ENCODE results near the gene LIPH. TPM values are rescaled to one million over a fixed set of nuclear protein-coding genes. Genes with fewer than 3 reads are reported as not detected.
"Not testable (repeated sequence)": the region's sequence is repeated elsewhere in the genome, so short reads cannot be mapped to it uniquely, and the experiment has no call there.

Gene LIPH
- total RNA-seq, 1 donor = not detected

- no peak for DNase-seq (ENCODE audit: insufficient read length, low spot score, missing footprints)
- Histone ChIP-seq H3K79me2 (ENCODE audit: insufficient read depth, low read length) (peaks cover 13% of the 10 kb centered on the region), H3K27ac (ENCODE audit: low read depth, low read length) (no peak overlapping the region), H3K4me2 (ENCODE audit: insufficient read depth, low read length) (no peak overlapping the region), H2AFZ (ENCODE audit: low read length) (no peak overlapping the region), H3K4me1 (ENCODE audit: insufficient read depth, low read length) (peaks cover 14% of the 10 kb centered on the region), H3K36me3 (ENCODE audit: insufficient read depth, low read length) (no peaks in the 10 kb centered on the region), H4K20me1 (ENCODE audit: insufficient read depth, low read length) (no peaks in the 10 kb centered on the region), H3K4me3 (ENCODE audit: insufficient read depth, low read length) (no peak overlapping the region), H3K27me3 (ENCODE audit: insufficient read depth, low read length) (no peaks in the 10 kb centered on the region), H3K9me3 (ENCODE audit: low read depth, low read length) (no peaks in the 10 kb centered on the region)
- TF ChIP-seq CTCF (IDR thresholded peaks at IDR 0.05; ENCODE audit: extremely low read depth, low read depth, low read length) = no peak
Measured at GRCh38 chr3:185582871-185583270, 30.5 kb upstream of the LIPH start.

GRCh38 chr3:185582236-185582635 is 29.8 kb upstream of the LIPH start:
- Histone ChIP-seq H2AFZ (ENCODE audit: low read length) (no peak overlapping the region), H3K4me3 (ENCODE audit: insufficient read depth, low read length) (no peak overlapping the region), H3K9me3 (ENCODE audit: low read depth, low read length) (no peaks in the 10 kb centered on the region), H3K27ac (ENCODE audit: low read depth, low read length) (no peak overlapping the region), H3K27me3 (ENCODE audit: insufficient read depth, low read length) (no peaks in the 10 kb centered on the region), H4K20me1 (ENCODE audit: insufficient read depth, low read length) (no peaks in the 10 kb centered on the region), H3K4me2 (ENCODE audit: insufficient read depth, low read length) (no peak overlapping the region), H3K4me1 (ENCODE audit: insufficient read depth, low read length) (peaks cover 12% of the 10 kb centered on the region), H3K36me3 (ENCODE audit: insufficient read depth, low read length) (no peaks in the 10 kb centered on the region), H3K79me2 (ENCODE audit: insufficient read depth, low read length) (peaks cover 11% of the 10 kb centered on the region)
- no peak for DNase-seq (ENCODE audit: insufficient read length, low spot score, missing footprints)
- no peak for TF ChIP-seq CTCF (IDR thresholded peaks at IDR 0.05; ENCODE audit: extremely low read depth, low read depth, low read length)

- not testable (repeated sequence) for H4K20me1 ChIP-seq (ENCODE audit: insufficient read depth, low read length); H2AFZ ChIP-seq (ENCODE audit: low read length); H3K4me1 ChIP-seq (ENCODE audit: insufficient read depth, low read length); H3K27ac ChIP-seq (ENCODE audit: low read depth, low read length); H3K4me3 ChIP-seq (ENCODE audit: insufficient read depth, low read length); H3K79me2 ChIP-seq (ENCODE audit: insufficient read depth, low read length); H3K9me3 ChIP-seq (ENCODE audit: low read depth, low read length); H3K4me2 ChIP-seq (ENCODE audit: insufficient read depth, low read length); H3K27me3 ChIP-seq (ENCODE audit: insufficient read depth, low read length); H3K36me3 ChIP-seq (ENCODE audit: insufficient read depth, low read length)
- peak; percentile 41 for DNase-seq (ENCODE audit: insufficient read length, low spot score, missing footprints)
- peak; percentile 57 for TF ChIP-seq CTCF (IDR thresholded peaks at IDR 0.05; ENCODE audit: extremely low read depth, low read depth, low read length)
Measured at GRCh38 chr3:185575108-185575869, 22.9 kb upstream of the LIPH start.

- H3K4me3 ChIP-seq (ENCODE audit: insufficient read depth, low read length) = no peak overlapping the region
- no peak for DNase-seq (ENCODE audit: insufficient read length, low spot score, missing footprints)
- no peaks in the 10 kb centered on the region for H3K36me3 ChIP-seq (ENCODE audit: insufficient read depth, low read length)
- no peak overlapping the region for H3K27ac ChIP-seq (ENCODE audit: low read depth, low read length)
- H3K9me3 ChIP-seq (ENCODE audit: low read depth, low read length) = no peaks in the 10 kb centered on the region
- H3K4me1 ChIP-seq (ENCODE audit: insufficient read depth, low read length) = no peaks in the 10 kb centered on the region
- no peak overlapping the region for H3K4me2 ChIP-seq (ENCODE audit: insufficient read depth, low read length)
- H4K20me1 ChIP-seq (ENCODE audit: insufficient read depth, low read length) = no peaks in the 10 kb centered on the region
- no peaks in the 10 kb centered on the region for H3K27me3 ChIP-seq (ENCODE audit: insufficient read depth, low read length)
- no peak for TF ChIP-seq CTCF (IDR thresholded peaks at IDR 0.05; ENCODE audit: extremely low read depth, low read depth, low read length)
- no peak overlapping the region for H2AFZ ChIP-seq (ENCODE audit: low read length)
- H3K79me2 ChIP-seq (ENCODE audit: insufficient read depth, low read length) = no peaks in the 10 kb centered on the region
Measured at GRCh38 chr3:185572183-185572582, 19.8 kb upstream of the LIPH start.
